Measurements from ENCODE around the gene CHIC2. TPM values are rescaled to one million over a fixed set of nuclear protein-coding genes. Genes with fewer than 3 reads are reported as not detected.

The CHIC2 gene
- 77.0 and 89.2 TPM in 2 replicates for total RNA-seq

DNA sequence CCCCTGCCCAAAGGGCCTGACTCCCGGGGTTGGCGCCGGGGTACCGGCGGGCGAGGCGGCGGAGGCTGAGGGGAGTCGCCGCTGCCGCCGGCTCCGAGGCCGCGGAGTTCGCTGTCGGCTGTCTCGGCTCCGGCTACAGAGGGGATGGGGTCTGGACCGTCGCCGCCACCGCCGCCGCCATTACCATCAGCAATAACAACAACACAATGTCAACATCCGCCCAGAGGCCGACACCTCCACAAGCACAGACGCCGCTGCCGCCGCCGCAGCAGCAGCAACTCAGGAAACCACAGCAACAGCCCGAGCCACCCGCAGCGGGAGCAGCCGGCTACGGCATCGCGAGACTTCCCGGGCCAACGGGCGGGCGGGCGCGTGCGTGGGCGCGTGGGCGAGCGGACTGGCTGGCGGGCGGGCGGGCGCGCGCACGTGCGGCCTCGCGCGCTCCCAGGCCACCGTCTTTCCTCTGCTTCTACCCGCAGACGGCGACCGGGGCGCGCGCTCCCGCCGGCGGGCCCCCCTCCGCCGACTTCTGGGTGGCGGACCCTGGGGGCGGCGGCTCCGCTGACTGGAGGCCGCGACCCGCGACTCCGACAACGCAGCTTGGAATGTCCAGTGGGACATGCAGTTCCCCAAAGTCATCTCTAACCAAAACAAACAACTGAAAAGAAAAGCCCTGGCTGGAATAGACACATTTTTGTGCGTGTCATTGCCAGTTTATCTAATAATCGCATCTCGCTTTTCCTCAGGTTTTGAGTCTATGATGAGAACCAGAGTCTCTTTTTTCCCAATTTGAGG is at the start of gene CHIC2:
Gene CHIC2, minus strand, starts transcription at position 289 of the 795 bp plus-strand sequence. CDS start 305 bp downstream, outside the sequence.

GRCh38 chr4:54099748-54100574 is 35.6 kb upstream of the CHIC2 start, which contains the start of gene GSX2:
Gene GSX2 (plus strand): TSS chr4:54100163. CDS start chr4:54100345, 182 bp downstream.

Small RNAs within 50 kb of the gene (small RNA-seq; reads per million reads assigned to genes)
- gene AC110792.1 (not detected), gene AC110792.3 (not detected)

Other genes with a start within 250 kb of the CHIC2 start
- gene GSX2, start 35.6 kb upstream of the CHIC2 start, total RNA-seq = not detected in 2 replicates
- 0.33 and 1.2 TPM in 2 replicates for gene PDGFRA, start 164.7 kb upstream of the CHIC2 start, total RNA-seq